HG03097 (cell line): ENCODE results near the gene DNAJC1.

ENCODE experiments used
- ATAC-seq: cut with Tn5 transposase; IDR thresholded peaks from one replicate; pipeline ENCODE4 v1.9.1; 2021; ENCODE audit not compliant: unreplicated experiment, low FRiP score

DNAJC1 gene

GRCh38 chr10:21964983-21965665 is 38.4 kb downstream of the DNAJC1 start:
- ATAC-seq = no peak

DNA sequence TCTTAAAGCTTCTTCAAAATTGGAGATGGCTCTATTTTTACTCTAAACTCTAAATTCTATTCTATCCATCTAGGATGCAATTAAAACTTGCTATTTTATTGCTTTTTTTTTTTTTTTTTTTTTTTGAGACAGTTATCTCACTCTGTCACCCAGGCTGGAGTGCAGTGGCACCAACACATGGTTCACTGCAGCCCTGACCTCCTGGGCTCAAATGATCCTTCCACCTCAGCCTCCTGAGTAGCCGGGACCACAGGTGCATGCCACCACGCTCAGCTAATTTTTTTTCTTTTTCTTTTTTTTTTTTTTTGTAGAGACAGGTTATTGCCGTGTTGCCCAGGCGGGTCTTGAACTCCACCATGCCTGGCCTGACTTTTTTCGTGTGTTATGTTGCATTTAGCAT is 41.2 kb downstream of the DNAJC1 start:
- no peak for ATAC-seq

- ATAC-seq = no peak
Measured at GRCh38 chr10:21961847-21962246, 41.7 kb downstream of the DNAJC1 start.

GRCh38 chr10:21959998-21960397 is 43.5 kb downstream of the DNAJC1 start:
- no peak for ATAC-seq

DNA sequence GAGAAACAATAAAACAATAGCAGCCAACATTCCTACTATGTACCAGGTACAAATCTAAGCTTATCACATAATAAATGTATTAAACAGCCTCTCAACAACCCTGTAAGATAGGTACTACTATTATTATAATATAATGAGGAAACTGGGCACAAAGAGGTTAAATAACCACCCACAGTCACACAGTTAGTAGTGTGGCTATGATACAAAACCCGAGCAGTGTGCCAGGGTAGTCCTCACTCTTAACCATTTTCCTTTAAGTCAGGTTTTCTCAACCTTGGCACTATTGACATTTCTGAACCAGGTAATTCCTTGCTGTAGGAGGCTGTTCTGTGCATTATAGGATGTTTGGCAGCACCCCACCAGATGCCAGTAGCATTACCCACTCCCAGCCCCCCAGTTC is 48.8 kb downstream of the DNAJC1 start:
- no peak for ATAC-seq

DNA sequence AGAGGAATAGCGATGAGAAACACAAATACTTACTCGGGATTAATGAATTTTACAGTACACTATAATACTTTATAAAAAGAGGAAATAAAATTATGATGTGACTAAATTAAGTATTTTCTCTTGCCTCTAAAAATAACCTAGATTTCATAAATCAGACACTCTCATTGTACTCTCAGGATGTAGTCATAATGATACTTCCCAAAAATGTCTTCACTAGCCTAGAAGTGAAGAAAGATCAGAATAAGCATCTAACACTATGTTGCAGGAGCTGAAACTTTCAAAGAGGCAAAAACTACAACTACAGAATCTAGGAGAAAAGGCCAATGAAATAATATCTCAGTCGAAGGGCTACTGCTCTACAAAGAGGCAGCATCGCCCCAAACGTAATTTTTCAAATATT is 49.4 kb downstream of the DNAJC1 start:
- ATAC-seq = no peak

DNA sequence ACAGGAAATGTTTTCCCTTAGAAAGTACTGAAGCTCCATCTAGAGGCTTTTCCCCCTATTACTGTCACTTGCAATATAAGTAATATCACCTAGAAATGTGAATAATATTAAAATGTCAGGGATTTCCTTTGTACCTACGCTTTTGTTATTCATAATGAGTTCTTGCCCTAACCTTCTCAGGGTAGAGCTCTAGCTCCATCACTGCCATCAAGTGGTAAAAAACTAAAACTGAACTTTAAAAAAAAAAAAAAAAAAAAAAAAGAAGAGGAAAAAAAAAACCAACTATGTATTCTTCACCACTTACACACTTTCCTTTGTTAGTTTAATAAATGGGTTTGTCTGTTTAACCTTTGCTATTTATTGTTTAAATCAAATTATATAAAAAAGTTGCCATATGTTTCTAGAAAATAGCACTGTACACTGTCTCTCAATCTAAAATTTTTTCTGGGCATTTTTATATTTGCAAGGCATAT is 49.9 kb downstream of the DNAJC1 start:
- peak; percentile 64 for ATAC-seq

DNA sequence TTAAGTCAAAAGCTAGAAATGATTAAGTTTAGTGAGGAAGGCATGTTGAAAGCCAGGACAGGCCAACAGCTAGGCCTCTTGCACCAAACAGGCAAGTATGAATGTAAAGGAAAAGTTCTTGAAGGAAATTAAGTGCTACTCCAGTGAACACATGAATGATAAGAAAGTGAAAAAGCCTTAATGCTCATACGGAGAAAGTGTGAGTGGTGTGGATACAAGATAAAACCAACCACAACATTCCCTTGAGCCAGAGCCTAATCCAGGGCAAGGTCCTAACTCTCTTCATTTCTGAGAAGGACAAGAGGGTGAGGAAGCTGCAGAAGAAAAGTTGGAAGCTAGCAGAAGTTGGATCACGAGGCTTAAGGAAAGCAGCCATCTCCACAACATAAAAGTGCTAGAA is 53.0 kb downstream of the DNAJC1 start:
- ATAC-seq = no peak

DNA sequence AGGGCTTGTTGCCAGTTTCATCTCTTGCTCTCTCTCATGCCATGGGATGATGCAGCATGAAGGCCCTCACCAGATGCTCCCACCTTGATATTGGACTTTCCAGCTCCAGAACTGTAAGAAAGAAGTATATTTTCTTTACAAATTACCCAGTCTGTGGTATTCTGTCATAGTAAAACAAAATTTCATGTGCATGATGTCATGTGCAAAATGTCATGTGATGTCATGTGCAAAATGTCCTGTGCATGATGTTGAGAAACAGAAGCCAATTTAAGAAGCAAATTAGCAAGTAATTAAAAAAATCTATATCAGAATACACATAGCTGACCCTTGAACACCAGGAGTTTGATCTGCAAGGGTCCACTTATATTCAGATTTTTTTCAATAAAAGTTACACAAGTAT is 56.6 kb downstream of the DNAJC1 start:
- ATAC-seq = no peak

DNA sequence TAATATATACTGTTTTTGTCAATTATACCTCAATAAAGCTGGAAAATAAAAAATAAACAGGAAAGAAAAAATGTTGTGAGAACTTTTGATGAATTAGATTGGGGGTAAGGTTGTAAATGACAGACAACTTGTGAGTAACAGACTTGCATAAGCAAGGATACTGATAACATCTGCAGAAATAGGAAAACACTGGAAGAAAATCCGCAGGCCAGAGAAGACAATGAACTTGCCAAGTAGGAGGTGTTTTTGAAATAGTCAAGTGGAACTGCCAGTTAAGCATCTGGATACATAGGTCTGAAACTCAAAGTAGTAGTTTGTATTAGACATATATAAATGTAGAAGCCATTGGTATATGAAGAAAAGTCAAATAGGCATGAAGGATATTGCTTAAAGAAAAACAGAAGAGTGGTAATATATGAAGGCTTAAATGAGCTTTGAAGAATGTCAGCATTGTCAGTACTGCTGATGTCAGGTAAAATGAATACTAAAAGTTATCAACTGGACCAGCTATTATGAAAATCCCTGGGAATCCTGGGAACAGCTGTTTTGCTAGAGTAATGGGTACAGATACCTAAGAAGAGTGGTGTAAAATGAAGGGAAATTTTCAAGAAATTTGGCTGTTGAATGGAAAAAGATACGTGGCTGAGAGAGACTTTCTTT is 58.7 kb downstream of the DNAJC1 start:
- ATAC-seq = no peak

DNA sequence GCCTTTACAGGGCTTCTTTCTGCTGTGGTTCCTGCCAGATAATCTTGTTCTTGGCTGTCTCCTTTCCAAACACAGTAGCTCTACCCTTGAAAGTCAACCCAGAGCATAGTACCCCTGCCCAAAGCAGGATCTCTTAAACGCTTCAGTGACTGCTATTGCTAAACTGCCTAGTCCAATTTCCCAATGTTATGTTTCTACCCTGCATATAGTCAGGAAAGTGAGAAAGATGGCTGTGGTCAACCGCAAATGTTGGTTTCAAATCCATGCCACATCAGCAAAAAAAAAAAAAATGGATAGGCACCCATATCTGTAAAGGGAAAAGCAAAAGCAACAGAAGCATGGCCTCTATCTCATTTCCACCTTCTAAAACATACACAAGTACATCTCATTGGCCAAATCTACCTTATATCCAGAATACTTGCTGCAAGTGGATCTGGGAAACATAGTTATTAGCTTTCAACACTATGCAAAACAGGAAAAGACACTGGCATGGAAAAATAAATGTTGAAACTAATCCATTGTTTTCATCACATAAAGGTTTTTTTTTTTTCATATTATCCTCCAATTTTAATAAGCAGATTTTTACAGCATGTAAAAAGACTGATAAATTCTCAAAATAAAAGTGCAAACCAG is 59.8 kb downstream of the DNAJC1 start:
- ATAC-seq = no peak

DNA sequence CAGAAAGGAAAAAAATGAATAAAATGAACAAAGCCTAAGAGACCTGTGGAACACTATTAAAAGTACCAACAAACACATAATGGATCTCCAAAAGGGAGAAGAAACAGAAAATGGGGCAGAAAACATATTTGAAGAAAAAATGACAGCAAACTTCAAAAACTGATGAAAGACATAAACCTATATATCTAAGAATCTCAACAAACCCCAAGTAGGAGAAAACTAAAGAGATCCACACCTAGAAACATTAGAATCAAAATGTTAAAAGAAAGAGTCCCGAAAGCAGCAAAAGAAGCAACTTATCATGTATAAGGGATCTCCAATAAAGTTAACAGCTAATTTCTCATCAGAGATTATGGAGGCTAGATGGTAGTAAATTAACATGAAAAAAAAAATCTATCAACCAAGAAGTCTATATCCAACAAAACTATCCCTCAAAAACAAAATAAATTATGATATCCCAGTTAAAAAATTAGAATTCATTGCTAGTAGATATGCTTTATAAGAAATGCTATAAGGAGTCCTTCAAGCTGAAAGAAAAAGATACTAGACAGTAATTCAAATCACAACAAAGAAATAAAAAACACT is 68.0 kb downstream of the DNAJC1 start:
- no peak for ATAC-seq

DNA sequence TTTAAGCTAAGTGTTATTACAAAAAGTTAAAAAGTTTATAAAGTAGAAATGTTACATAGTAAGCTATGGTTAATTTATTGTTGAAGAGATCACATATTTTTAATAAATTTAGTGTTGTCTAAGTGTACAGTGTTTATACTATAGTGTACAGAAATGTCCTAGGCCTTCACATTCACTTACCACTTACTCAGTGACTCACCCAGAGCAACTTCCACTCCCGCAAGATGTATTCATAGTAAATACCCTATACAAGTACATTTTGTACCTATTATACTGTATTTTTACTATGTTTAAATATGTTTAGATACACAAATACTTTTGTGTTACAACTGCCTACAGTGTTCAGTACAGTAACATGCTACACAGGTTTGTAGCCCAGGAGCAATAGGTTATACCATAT is 69.2 kb downstream of the DNAJC1 start:
- no peak for ATAC-seq

DNA sequence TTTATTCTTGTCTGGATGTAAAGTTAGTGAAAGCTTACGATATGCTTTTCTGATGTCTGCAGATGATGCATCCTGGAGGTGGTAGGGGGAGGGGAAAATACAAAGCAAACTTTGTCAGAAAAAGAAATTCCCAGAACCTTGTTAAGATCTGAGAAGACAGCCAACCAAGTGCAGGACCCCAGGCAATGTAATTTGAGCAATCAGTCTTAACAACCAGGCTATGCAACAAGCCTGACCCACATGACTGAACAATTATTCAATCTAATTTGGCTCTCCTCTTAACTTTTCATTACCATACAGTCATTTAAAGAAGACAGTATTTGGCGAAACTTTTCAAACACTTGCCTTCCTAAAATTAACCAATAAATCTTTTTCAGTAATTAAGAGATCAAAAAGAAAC is 74.5 kb downstream of the DNAJC1 start:
- no peak for ATAC-seq

DNA sequence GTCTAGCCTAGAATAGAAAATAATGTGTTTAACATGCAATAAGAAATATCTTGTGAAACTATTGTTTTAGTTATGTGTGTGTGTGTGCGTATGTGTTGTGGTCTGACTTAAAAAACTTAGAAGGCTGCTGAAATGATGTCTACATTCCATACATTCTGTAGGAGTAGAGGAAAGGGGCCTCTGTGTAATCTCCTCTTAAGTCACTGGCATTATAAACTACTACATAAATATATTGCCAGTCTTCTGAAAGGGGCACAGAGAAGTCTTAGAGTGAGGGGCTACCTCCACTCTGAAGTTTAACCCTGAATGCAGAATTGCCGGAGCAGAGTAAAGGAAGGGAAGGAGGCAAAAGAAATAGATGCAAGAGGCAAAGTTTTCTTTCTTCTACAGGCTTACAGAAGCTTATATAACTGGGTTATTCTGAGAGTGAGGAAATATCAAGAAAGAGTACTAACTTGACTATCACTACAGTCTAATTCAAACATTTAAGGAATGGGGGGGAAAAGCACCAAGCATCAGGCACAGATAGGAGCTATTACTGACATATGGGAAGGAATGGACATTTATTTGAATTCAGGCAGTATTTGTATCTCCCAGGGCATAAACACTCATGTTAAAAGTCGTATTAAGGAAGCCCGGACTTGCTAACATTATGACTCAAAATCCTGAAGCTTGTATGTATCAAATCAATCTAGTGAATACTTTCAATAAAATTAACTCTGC is 75.7 kb downstream of the DNAJC1 start:
- ATAC-seq = no peak

GRCh38 chr10:21926949-21927348 is 76.6 kb downstream of the DNAJC1 start:
- no peak for ATAC-seq

DNA sequence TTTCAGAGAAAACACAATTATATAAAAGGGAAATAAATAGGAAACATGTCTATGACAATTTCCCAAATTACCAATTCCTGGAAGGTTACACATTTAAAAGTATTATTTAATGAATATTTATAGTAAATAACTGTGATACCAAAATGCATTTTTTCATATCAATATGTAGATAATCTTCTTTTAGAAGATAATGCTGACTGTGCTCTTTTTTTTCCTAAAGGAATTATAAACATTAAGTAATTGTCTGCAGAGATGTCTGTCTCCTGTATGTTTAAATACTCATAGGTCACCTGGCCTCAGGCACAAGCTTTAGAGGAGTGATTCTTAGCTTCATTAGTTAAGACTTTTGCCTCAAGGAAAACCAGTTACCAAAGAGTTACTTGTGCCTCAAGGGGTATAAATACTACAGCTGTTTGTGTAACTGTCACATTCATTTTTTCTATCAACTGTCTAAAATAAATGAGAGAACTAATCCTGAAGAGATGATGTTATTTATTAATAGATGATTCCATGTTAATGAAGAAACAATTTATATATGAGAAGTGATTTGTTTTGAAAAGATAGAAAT is 77.1 kb downstream of the DNAJC1 start:
- ATAC-seq = no peak

DNA sequence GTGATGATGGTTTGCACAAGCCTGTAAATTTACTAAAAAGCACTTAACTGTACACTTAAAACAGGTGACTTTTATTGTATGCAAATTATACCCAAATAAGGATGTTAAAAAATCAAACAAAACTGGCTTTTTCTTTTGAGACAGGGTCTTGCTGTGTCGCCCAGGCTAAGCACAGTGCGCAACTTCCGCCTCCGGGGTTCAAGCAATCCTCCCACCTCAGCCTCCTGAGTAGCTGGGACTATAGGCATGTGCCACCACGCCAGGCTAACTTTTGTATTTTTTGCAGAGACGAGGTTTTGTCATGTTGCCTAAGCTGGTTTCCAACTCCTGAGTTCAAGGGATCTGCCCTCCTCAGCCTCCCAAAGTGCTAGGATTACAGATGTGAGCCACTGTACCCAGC is 77.7 kb downstream of the DNAJC1 start:
- no peak for ATAC-seq

DNA sequence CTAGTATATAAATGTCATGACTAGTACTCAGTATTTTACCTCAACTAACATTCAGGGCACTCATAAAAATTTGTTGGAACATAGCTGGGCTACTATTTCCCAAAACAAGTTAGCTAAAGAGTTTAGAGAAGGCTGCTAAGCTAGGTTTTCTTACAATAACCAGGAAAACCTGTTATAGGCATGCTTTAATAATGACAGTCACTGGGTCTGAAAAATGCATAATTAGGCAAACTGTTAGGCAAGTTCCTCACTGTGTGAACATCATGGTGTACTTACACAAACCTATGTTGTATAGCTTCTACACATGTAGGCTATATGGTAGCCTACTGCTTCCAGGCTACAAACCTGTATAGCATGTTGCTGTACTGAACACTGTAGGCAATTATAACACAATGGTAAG is 79.0 kb downstream of the DNAJC1 start:
- ATAC-seq = no peak

DNA sequence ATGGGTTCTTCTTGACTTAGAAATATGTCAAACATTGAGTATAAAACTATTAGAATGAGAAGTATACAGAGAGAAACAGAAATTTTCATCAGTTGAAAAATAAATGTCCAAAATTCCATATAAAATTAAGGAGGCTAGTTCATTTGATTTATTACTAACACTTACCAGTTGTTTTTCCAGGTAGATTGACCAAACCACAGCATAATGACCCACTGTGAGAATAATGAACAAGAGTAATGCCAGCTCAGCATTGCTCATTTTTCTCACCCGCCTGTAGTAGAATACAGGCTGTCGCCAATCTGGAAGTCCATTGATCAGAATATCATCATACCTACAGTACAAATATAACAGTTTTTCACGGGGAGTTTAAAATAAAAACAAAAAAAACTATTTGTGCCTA is 82.9 kb downstream of the DNAJC1 start:
- no peak for ATAC-seq

- ATAC-seq = no peak
Measured at GRCh38 chr10:21919906-21920305, 83.6 kb downstream of the DNAJC1 start.
